ENCODE results near the gene GRIP1. TPM values are rescaled to one million over a fixed set of nuclear protein-coding genes. Genes with fewer than 3 reads are reported as not detected.

Gene GRIP1
- total and polyA plus RNA-seq, 10 of the 15 experiments (the other 5 are each of a cell fraction or from before 2014, with no cell fraction given): 0.05 to 0.85 (median 0.50) TPM; not detected in 7

GRCh38 chr12:66321435-66321834 is 357.4 kb downstream of the GRIP1 start:
- peak; percentile 15; the same call in 1 of the 3 replicates for ATAC-seq
- H3K9ac ChIP-seq (ENCODE audit: control insufficient read depth, insufficient read depth, low read length): no peak overlapping the region
- no peaks in the 10 kb centered on the region for H3K79me2 ChIP-seq (ENCODE audit: control insufficient read depth, insufficient read depth, low read length)
- no peaks in the 10 kb centered on the region for H3K27me3 ChIP-seq (replicated peaks in 1 of 2; ENCODE audit: control insufficient read depth in 2 of 2, insufficient read depth in 2 of 2, low read length in 1 of 2)
- in situ Hi-C loops (cut with MboI) (no loop called here), intact Hi-C loops (cut with micrococcal nuclease; ENCODE audit: unreplicated experiment) (no loop called here)
- no peaks in the 10 kb centered on the region for H4K20me1 ChIP-seq (ENCODE audit: control insufficient read depth, insufficient read depth)
- BruUV-seq (replicated peaks): no TSS peak
- H3K9me3 ChIP-seq (replicated peaks; ENCODE audit: control insufficient read depth, insufficient read depth, low read length): no peaks in the 10 kb centered on the region
- H3K36me3 ChIP-seq (ENCODE audit: control insufficient read depth in 2 of 2, insufficient read depth in 2 of 2, low read length in 1 of 2): peaks cover 0 to 6% of the 10 kb centered on the region in 2 experiments; a peak in 3 of 4 replicates
- TF ChIP-seq ZNF622 (IDR thresholded peaks at IDR 0.05) (no peak), HDGF (IDR thresholded peaks at IDR 0.05) (no peak), TAF1 (IDR thresholded peaks at IDR 0.05; ENCODE audit: borderline replicate concordance, low read depth, low read length) (no peak), HDAC2 (IDR thresholded peaks at IDR 0.05) (no peak), WRNIP1 (IDR thresholded peaks at IDR 0.05; ENCODE audit: borderline replicate concordance, low read depth, low read length) (no peak), ZNF384 (IDR thresholded peaks at IDR 0.05; ENCODE audit: borderline replicate concordance, low read depth, low read length) (no peak), ESRRA (IDR thresholded peaks at IDR 0.05; ENCODE audit: low read length) (no peak), NR2C1 (IDR thresholded peaks at IDR 0.05) (no peak), MEF2A (IDR thresholded peaks at IDR 0.05; ENCODE audit: insufficient read depth, low read depth, low read length) (no peak), SREBF1 (IDR thresholded peaks at IDR 0.05; ENCODE audit: low read length) (no peak), HCFC1 (IDR thresholded peaks at IDR 0.05; ENCODE audit: low read length) (no peak)
- ChIA-PET SMC1A (ENCODE audit: uncharacterized antibody, unreplicated experiment) (interaction anchor here (0.6 to 2.1 kb wide), 2 partner anchors 8 to 52 kb away, joined by 3 to 7 read pairs; no protein-coding TSS in a partner anchor), POLR2A (interaction anchor here (3.2 kb wide), 1 partner anchor 19 kb away, joined by 10 read pairs; the partner anchor contains the start of gene HELB), RAD21 (ENCODE audit: unreplicated experiment) (interaction anchor here (1.1 kb wide), 1 partner anchor 19 kb away, joined by 4 read pairs; the partner anchor contains the start of gene HELB), CTCF (no interaction called here)
- no peak overlapping the region for H3K4me3 ChIP-seq
- no peak for FAIRE-seq
- H3K4me1 ChIP-seq (ENCODE audit: control insufficient read depth, insufficient read depth, low read length): no peaks in the 10 kb centered on the region
- no peak overlapping the region for H3K4me2 ChIP-seq (ENCODE audit: control insufficient read depth, insufficient read depth)
- no peak overlapping the region for H2AFZ ChIP-seq (ENCODE audit: control insufficient read depth, low read depth, low read length)
- DNase-seq (ENCODE audit: low read depth, low spot score): no peak
- no peak overlapping the region for H3K27ac ChIP-seq (ENCODE audit: control insufficient read depth, insufficient read depth)

Data from GM12878 (cell line).